SH-SY5Y (cell line): ENCODE data around the gene TBX15.

Source experiments
- GATA2 ChIP-seq: IDR thresholded peaks from 2 replicates; pipeline ENCODE4 v1.6.1; 2011; ENCODE audit warnings: mild to moderate bottlenecking, low read depth, low read length
- GATA3 ChIP-seq: IDR thresholded peaks from 2 replicates; pipeline ENCODE4 v1.6.1; 2011; ENCODE audit warnings: low read depth, mild to moderate bottlenecking, low read length, moderate library complexity

- TF ChIP-seq GATA2 (no peak), GATA3 (no peak)
Measured at GRCh38 chr1:118949315-118949714, 38.8 kb downstream of the TBX15 start.
